AG10803 (cell line): ENCODE results near the gene NCKAP1.
"Not testable (repeated sequence)": the region's sequence is repeated elsewhere in the genome, so short reads cannot be mapped to it uniquely, and the experiment has no call there.

Source experiments
- DNase-seq: peaks from one replicate; pipeline ENCODE4 v3.0.0; 2010; ENCODE audit warnings: low read depth
- H3K4me3 ChIP-seq: 2 replicates; pipeline ENCODE4 v1.5.1; 2011; ENCODE audit warnings: mild to moderate bottlenecking, low read length, control low read depth
- CTCF ChIP-seq: conservative IDR thresholded peaks from 2 replicates; pipeline ENCODE4 v1.5.1; 2011; ENCODE audit warnings: mild to moderate bottlenecking, low read length, control low read depth, inconsistent platforms

The NCKAP1 gene

DNA sequence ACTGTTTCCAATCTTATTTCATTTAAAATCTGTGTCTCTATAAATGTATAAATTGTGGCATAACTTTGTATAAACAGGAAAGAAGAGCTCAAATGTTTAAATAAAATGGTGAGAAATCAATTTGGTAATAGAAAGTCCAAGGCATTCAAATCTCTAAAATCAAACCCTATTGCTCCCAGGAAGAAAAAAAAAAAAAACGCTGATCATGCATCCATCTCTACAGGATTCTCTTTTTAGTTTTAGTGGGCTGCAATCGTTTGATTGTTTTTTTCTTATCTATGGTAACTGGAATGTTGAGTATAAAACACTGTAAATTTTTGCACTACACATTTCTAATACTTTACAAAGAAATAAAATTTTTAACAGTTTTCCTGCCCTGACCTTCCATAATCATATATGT is 75.6 kb downstream of the NCKAP1 start:
- no peak overlapping the region for H3K4me3 ChIP-seq
- TF ChIP-seq CTCF = no peak
- no peak for DNase-seq

- not testable (repeated sequence) for DNase-seq, H3K4me3 ChIP-seq
Observed at GRCh38 chr2:182960869-182961268, 77.4 kb downstream of the NCKAP1 start.

- DNase-seq = no peak
- no peak overlapping the region for H3K4me3 ChIP-seq
- no peak for TF ChIP-seq CTCF
Observed at GRCh38 chr2:182954789-182955188, 83.5 kb downstream of the NCKAP1 start.

- no peak overlapping the region for H3K4me3 ChIP-seq
- no peak for TF ChIP-seq CTCF
- DNase-seq = peak; percentile 50
Observed at GRCh38 chr2:182952741-182953450, 85.4 kb downstream of the NCKAP1 start.

DNA sequence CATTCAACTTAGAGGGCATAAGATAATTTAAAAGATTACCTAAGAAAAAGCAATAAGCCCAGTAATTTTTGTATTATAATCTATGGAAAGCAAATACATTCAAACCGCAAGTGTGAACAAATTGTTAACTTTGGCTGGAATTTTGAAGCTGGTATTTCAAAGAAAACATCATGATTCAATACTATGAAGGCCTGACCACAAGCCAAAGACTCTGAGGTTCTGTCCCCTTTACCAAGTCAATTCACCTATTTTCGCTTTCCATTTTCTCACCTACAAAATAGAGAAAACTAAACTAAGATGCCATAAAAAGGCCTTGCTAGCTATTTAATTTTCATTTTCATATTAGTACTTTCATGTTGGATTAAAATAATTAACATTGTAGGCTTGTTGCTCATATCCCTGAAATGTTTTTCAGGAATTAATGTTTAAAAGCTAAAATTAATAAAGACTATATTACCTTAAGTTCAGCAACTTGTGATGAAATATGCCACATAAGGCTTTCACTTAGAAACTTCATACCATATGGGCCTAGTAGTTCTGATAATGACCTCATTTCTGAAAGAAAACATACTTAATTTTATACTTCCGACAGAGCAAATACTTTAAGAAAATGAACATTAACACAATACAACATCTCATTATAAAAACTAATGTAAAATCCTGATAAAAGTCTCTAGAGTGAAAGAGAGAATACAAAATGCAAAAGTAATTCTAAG is 86.2 kb downstream of the NCKAP1 start:
- no peak for DNase-seq
- no peak for TF ChIP-seq CTCF
- H3K4me3 ChIP-seq = no peak overlapping the region

DNA sequence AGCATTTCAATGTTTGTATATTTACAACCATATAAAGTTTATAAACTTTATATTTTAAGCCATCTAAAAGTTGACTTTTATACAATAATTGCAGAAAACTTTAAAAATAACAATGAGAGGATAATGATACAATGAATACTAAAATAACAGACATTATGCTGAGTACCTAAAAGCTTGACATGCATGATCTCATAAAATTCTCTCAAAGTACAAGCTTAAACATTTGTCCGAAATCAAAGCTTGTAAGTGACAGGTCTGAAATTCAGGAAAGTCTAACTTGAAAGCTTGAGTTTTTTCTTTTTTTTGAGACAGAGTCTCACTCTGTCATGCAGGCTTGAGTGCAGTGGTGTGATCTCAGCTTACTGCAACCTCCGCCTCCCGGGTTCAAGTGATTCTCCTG is 87.7 kb downstream of the NCKAP1 start:
- no peak for TF ChIP-seq CTCF

DNA sequence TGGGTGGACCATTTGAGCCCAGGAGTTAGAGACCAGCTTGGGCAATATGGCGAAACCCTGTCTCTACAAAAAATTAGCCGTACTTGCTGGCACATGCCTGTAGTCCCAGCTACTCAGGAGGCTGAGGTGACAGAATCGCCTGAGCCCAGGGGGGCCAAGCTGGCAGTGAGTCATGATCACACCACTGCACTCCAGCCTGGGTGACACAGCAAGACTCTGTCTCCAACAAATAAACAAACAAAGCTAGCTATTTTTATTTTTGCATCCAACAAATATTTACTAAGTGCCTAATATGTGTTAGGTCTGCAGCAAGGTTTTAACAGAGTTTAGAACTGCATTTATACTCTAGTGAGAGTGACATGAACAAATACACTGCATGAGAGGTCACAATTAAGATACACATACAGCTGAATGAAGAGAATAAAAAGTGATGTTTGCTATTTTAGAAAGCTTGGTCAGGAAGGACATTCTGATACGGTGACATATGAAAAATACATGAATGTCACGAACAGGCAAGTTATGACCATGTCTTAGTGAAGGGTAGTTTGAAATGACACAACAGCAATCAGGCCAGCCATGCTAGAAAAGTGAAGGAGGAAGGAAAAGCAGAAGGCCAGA is 88.6 kb downstream of the NCKAP1 start:
- no peak for TF ChIP-seq CTCF
- no peak overlapping the region for H3K4me3 ChIP-seq
- DNase-seq = no peak

More for the DNA sequence above, 87.7 kb downstream of the NCKAP1 start:
- no peak for DNase-seq
- no peak overlapping the region for H3K4me3 ChIP-seq
